SHP77 treated with DMSO at 0.1 percent for 48 hours (cell line): ENCODE results near the gene SNX27.
"Not testable (repeated sequence)": the region's sequence is repeated elsewhere in the genome, so short reads cannot be mapped to it uniquely, and the experiment has no call there.

Source experiments
- DNase-seq: peaks from one replicate; lab custom pipeline; 2025; lab: John Stamatoyannopoulos, UW

Gene SNX27

DNA sequence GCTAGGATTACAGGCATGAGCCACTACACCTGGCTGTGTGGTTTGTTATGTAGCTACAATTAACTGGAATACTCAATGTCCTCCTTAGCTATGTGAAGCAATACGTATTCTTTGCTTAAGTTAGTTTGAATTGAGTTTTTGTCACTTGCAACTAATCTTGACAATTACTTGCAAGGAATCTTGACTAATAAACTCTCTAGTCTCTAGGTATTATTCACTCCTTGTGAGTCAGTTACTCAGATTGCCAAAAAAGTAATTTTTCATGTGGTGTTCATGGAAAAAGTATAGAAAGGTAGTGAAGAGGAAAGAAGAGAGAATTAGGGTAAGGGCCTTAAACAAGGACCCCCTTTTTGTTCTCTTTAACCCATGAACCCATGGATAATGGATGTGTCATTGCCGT, 7.6 kb upstream of the SNX27 start:
- DNase-seq: no peak

DNA sequence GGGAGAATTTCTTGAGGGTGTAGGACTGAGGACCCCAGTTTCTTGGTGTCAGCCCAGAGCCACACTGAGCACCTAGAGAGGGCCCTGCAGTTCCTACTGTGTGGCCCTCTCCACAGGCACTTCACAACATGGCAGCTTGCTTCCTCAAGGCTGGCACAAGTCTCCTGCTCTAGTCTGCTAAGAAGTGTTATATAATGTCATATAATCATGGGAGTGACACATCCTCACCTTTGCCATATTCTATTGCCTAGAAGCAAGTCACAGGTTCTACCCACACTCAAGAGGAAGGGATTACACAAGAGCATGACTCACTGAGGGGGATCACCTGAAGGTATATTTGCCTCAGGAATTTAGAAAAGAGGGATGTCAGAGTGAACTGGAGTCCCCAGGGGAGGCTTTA, 5.5 kb upstream of the SNX27 start:
- no peak for DNase-seq

DNA sequence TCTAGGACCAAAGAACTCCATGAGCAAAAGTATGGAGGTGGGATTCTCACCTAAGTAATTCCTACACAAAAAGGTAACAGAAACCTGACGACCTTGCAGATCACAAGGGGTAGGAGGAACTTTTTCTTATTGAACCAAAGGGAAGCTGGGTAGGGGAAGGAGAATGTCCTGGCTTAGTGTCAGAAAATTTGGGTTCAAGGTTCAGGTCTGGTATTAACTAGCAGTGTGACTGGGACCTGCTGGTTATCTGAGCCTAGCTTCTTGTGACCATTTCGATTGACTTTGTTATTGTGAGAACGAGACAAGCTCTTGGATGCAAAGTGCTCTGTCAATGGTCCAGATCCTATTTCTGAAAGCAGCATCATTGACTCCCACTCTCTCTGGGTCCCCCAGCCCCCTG, 5.0 kb upstream of the SNX27 start:
- no peak for DNase-seq

DNA sequence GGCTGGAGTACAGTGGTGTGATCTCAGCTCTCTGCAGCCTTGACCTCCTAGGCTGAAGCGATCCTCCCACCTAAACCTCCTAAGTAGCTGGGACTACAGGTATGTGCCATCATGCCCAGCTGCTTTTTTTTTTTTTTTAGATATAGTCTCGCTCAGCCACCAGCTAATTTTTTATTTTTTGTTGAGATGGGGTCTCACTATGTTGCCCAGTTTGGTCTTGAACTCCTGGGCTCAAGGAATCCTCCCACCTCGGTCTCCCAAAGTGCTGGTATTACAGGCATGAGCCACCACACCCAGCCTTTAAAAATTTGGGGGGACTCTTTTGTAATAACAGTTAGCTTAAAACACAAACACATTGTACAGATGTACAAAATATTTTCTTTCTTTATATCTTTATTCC, 1.7 kb upstream of the SNX27 start:
- no peak for DNase-seq

DNA sequence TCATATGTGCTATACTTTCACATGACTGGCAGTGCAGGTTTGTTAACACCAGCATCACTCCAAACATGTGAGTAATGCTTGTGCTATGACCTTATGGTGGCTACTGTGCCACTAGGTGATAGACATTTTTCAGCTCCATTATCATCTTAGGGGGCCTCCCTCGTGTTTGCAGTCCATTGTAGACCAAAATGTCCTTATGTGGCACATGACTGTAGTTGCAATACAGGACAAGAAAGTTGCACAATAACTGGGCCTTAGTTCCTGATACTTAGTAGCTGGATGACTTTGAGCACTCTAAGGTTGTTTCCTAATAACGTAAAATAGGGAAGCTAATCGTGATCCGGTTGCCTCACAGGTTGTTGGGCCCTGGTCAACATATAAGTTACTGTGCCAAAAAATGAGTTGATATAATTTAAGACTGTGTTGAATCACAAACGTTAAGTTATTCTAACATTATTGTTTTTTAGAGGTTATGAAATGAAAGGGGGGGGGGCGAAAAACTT, 511 bp upstream of the SNX27 start:
- peak; percentile 77 for DNase-seq

DNA sequence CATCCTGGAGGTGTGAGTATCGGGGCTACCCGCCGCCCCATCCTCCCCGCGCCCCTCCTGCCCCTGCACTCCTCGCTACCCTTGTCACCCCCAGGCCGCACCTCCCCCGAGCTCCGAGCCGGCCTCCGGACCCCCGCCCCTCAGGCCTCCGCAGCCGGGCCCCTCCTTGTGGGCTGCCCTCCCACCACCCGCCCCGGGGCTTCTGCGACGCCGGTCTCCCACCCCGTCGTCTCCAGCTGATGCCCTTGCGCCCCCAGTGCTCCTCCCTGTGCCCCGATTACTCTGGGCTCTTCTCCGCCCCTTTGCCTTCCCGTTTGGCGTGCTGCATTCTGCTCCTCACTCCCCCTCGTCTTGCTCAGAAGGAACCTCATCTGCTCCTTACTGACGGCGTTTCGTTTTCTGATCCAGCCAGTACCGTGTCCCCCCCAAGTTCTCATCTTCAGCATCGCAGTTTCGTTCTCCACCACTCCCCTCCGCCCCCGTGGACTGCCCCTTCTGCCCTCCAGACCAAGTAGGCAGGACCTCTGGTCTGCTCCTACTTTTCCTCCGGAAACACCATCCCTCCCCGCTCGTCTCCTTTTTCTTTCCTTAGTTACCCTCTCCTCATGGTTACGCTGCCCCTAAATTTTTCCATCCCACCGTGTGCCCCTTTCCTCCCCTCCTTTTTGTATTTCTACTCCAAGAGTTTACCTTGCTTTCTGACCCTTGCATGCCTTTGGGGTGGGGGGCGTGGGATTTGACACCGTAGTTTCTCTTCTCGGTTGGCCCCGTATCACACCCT, 841 bp downstream of the SNX27 start:
- no peak for DNase-seq

DNA sequence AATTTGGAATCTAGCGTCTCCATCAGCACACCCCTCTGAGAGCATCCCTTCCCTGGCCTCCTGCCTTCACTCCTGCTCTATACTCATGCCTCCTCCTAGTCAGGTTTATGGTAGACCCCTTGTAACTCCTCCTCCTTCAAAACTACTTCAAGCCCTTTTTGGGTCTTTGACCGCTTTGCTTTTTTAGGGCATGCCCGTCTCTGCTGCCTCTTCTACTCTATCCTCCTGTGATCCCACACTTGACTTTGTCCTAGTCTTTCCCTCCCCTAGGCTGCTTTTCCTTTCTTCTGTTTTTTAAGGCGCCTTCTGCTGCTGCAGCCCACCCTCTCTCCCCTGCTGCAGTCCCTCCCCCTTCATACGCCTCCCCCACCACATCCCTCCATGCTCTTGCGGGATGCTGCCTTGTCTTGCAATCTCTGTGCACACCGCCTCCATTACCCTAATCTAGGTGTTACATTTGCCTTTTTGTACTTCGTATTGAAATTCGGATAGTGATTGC, 1.5 kb downstream of the SNX27 start:
- no peak for DNase-seq

DNA sequence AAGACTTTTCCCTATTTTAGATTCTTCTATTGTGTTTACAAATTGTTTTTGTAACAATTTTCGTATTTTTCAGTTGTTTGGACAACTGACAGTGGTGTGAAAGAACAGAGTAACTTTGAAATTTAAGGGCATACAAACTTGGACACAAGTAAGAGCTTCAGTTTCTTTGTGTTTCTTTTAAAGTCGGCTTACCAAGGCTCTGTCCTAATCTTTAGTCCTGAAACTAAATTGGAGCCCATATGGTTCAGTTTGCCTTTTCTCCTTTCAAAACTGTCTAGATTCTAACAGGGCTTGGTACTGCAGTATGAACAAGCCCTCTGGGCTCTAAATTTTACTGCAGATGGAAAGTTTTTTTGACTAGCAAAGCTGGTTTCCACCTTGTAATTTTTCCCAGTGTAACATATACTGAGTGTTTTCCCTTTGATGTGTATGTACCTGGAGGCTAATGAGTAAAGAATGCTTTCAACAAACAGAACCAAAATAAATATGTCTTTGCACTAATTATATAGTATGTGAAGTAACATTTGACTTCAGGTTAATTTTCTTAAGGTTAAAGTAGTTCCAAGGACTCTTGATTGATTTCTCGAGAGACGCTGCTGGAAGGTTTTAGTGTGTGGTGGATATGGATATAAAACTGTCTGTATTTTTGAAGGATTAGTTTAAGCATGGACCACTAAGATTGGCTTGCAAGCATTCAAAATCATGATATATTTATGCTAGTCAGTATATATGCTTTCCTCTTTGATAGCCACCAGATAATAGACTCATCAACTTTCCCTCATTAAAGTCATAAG, 4.1 kb downstream of the SNX27 start:
- no peak for DNase-seq

DNA sequence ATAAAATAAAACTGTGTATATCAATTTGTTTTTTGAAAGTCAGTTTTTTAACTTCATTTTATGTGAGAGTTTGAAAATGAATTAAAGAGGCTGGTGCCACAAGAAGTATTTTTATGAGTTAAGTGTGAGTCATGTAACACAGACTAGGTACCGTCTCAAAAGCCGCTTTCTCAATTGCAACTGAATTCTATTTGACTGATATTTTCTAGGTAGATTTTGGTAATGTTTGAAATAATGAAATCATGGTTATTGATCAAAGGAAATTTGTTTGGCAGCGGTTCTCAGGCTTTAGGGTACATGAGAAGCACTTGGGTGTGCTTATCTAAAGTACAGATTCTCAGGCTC, 4.6 kb downstream of the SNX27 start:
- DNase-seq: no peak

DNA sequence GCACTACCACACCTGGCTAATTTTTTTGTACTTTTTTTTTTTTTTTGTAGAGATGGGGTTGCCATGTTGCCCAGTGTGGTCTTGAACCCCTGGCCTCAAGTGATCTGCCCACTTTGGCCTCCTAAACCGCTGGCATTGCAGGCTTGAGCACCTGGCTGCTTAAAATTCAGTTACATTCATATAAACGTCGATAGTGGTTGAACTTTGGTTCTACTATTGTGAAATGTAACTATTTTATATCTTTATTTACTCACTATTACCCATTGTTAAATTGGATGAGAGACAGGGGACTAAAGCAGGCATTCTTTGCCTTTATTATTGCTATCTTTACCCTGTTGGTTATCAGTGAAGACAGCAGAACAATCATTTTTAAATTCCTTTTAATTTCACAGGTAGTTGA, 6.2 kb downstream of the SNX27 start:
- no peak for DNase-seq

DNA sequence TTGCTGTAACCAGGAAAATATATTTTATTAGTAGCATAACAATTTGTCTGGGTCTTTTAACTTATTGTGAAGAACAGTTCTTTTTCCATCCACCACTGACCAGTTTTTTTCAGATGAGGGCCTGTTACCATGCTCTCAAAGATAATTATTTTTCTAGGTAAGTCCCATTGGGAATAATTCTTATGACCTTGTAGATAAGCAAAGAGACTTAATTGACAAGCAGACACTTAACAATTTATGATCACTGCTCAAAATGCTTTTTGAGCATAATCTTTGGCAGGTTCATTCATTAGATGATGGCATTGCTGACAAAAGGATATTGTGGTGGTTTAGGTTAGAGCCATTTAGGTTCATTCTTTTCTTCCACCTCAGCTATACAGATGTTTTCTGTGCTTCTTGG, 6.6 kb downstream of the SNX27 start:
- DNase-seq: no peak

DNA sequence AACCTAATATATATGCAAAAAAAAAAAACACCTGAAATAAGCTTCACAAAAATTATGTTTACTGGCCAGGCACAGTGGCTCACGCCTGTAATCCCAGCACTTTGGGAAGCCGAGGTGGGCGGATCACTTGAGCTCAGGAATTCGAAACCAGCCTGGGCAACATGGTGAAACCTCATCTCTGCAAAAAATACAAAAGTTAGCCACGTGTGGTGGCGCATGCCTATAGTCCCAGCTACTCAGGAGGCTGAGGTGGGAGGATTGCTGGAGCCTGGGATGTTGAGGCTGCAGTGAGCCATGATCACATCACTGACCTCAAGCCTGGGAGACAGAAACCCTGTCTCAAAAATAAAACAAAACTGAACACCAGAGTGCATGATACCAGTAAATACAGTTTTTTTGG, 7.1 kb downstream of the SNX27 start:
- not testable (repeated sequence) for DNase-seq

DNA sequence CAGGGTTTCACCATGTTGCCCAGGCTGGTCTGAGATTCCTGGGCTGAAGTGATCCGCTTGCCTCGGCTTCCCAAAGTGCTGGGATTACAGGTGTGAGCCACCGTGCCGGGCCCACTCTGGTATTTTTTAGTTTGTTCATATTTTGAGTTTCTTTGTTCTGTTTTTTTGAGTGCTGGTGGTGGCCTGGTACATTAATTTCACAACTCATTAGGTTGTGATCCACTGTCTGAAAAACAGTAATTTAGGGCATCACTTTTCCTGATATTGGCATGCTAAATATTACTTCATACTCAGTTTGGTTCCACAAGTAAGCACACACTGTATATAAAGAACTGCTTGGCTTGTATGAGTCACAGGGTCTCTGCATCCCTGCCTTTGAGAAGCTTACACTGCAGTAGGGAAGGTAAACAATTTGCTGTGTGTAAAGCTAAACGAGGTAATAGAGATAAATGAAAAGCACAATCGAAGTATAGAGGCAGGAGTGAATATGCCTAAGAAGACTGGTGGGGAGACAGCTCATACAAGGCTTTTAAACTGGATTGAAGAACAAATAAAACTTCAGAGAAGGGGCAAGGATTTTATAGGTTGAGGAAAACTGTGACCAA, 7.7 kb downstream of the SNX27 start:
- DNase-seq: no peak

DNA sequence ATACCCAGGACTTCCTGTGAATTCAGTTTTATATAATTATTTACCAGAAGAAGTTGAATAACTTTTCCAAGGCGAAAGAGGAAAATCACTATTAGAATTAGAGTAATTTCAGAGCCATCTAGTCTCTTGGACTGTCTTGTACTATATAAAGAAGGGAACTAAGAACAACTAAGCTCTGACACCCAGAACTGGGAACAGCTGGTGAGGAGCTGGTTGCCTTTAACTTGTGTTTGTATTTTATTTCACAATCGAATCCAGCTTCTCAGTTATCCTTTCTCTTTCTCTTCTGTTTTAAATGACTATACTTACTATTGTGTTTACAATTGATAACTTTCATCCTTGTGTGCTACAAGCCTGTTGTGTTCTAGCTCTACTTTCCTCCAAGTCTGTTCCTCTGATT, 8.4 kb downstream of the SNX27 start:
- DNase-seq: no peak

DNA sequence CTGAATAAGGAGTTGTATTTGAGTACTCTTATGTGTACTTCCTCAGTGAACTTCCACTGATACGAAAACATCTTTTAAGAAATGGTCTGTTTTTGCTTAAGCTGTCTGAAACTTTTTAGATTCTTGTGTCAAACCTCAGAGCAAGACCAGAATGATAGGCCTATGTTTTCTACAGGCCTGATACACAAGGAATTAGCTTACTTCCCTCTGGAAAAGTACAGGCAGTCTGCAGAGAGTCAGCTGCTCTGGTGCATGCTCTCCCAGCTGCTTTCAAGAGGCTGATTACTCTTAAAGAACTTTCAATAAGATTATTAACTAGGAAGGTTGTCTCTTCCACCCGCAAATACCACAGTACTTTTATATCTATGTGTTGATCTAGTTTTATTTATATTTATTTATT, 9.5 kb downstream of the SNX27 start:
- DNase-seq: no peak

DNA sequence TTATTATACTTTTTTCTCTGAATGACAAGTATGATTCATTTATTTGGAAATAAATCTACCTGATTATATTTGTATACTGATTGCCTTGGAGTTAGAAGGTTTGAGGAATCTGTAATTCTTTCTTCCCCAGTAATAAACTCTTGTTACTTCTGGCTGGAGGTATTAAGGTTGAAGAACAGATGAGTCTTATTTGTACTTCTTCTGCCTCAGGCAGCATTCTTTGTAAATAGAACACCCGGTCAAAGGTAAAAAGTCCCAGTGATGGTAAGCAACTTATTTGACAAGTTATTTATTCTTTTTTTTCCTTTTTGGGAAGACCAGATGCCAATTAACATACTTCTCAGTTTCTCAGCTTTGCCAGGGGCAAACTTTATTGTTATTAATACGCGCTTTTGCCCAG, 12.9 kb downstream of the SNX27 start:
- DNase-seq: no peak

DNA sequence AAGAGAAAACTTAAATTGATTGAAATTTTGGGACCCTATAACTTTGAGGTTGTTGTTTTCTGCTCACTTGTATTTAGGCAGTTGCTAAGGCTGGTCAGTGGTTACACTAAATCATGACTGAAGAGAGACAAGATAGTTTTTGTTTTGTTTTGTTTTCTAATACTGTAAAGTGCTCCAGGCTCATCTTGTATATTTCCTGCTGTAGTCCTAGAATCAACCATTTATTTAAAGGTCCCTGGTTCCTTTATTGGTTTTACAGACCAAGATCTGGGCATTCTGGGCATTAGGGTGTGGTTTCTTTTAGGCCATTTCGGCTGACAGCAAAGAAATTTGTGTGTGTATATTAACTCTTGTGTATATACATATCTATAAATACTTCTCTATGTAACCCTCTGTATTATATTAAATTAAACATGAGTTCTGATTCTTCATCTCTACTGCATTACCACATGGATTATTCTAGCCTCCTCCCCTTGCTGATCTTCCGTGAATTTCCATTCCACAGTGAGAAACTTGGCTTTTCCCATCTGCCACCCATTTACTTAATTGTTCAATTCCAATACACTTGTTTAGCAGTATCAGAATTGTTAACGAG, 15.0 kb downstream of the SNX27 start:
- no peak for DNase-seq

DNA sequence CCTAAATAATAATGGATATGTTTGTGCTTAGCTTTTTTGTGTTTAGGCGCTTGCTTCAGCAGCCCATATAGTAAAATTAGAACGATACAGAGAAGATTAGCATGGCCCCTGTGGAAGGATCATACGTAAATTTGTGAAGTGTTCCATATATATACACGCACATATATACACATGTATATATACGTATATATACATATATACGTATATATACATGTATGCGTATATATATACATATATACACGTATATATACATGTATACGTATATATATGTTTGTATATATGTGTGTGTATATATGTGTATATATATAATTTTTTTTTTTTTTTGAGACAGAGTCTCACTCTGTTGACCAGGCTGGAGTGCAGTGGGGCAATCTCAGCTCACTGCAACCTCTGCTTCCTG, 17.4 kb downstream of the SNX27 start:
- no peak for DNase-seq

DNA sequence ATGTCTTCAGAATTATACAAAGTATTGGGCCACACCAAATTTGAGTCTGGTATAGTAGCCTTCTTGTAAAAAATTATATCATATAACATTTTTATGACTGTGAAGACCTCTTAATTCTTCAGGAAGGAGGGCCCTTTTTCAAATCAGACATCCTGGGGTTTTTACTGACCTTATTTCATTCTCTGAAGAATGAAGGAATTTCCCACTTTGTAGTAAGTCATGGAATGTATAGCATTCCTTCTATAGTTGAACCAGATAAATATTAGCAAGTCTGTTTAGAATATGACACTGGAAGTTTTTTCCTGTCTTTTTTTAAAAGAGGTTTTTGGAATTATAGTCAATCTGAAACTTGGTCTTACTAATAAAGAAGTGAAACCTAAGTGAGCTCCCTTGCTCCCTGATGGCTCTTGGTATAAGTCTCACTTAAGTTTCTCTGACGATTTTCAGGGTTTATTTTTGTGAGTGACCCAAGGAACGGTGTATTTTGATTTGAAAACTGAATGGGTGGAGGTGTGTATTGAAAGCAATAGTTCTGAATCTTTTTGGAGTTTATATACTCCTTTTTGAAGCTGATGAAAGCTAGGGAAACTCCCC, 23.7 kb downstream of the SNX27 start:
- DNase-seq: no peak

DNA sequence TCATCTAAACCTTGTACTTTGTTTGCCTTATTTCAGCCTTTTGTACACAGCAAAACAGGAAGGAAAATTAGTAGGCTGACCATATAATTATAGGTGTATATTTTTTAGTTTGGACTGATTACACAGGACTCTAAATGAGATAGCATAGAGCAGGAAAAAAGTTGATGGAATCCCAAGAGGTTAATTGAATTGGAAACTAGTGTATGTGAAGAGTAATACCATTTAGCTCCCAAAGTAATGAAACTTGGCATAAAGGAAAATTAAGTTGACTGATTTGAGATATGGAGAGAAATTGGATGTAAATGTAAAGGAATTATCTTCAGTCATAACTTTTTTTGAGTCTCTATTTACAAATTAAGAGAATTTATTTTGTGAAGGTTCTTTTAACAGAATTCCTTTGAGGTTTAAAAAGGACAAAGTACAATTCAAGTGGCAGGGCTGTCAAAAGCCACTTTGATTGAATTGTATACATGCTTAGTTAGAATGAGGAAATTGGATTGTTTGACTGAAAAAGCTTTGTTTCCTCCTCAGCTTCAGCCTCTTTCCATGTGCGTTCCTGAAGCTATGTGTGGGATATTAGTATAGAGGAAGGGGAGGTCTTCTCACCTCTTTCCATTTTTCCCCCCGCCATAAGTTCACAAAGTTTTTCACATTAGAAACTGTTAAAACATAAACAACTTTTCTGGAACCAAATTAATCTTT, 26.4 kb downstream of the SNX27 start:
- DNase-seq: no peak

DNA sequence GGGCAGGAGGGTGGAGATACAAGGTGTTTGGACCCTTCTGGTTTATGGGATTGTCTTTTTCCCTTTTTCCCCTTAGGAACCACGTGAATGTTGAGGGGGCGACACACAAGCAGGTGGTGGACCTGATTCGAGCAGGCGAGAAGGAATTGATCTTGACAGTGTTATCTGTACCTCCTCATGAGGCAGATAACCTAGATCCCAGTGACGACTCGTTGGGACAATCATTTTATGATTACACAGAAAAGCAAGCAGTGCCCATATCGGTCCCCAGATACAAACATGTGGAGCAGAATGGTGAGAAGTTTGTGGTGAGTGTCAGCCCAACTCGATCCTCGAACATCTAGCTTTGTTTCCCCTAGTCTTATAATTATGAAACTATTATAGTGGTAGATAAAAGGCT, 27.0 kb downstream of the SNX27 start:
- DNase-seq: no peak

DNA sequence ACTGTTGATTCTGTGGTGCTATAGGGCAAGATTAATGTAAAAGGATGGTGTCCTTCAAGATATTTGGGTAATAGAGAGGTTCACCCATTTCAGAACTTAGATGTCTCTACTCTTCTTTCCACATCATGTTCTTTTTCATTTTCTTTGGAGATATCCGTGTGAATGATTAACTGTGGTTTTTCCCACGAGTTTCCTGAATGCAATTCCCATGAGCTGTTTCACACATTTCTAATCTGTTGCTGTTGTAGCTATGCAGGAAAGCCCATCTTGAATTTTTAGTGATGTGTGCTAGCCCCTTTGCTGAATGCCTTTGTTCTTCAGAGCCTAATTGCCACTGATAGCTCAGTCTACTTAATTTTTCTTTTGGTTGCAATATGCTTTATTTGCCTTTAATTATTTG, 27.6 kb downstream of the SNX27 start:
- no peak for DNase-seq
